ENCODE measurements around the gene PDE6C.

DNA sequence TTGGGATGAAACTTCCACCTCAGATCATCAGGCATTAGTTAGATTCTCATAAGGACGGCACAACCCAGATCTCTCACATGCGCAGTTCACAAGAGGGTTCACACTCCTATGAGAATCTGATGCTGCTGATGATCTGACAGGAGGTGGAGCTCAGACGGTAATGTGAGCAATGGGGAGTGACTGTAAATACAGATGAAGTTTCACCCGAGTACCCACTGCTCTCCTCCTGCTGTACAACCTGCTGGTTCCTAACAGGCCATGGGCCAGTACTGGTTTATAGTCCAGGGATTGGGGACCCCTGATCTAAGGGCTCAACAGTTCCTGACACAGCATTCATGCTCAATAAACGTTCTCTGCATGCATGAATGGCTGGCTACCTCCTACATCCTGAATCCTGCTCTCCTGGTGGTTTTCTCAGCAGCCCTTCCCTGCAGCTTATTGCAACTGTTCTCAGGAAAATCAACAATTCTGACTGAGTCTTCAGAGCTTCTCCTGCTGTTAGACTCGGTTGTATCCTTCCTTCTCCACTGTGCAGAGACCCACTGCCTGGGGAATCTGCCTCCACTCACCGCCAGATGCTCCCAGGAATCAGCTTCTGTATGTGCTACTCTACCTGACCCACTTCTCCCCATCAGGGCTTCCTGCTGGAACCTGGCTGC lies 17.4 kb downstream of the PDE6C start:
- TF ChIP-seq, protein P1, sequence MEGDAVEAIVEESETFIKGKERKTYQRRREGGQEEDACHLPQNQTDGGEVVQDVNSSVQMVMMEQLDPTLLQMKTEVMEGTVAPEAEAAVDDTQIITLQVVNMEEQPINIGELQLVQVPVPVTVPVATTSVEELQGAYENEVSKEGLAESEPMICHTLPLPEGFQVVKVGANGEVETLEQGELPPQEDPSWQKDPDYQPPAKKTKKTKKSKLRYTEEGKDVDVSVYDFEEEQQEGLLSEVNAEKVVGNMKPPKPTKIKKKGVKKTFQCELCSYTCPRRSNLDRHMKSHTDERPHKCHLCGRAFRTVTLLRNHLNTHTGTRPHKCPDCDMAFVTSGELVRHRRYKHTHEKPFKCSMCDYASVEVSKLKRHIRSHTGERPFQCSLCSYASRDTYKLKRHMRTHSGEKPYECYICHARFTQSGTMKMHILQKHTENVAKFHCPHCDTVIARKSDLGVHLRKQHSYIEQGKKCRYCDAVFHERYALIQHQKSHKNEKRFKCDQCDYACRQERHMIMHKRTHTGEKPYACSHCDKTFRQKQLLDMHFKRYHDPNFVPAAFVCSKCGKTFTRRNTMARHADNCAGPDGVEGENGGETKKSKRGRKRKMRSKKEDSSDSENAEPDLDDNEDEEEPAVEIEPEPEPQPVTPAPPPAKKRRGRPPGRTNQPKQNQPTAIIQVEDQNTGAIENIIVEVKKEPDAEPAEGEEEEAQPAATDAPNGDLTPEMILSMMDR (IDR thresholded peaks at IDR 0.05): no peak
- TF ChIP-seq POLR2A (IDR thresholded peaks at IDR 0.05) (no peak), EP300 (IDR thresholded peaks at IDR 0.05) (no peak)
